Endothelial cell (in vitro differentiated cells): ENCODE measurements around the gene PIP5KL1. TPM values are rescaled to one million over a fixed set of nuclear protein-coding genes. Genes with fewer than 3 reads are reported as not detected.
A peak's percentile ranks its signal among the peaks of the same experiment; 100 is the strongest.

Source experiments
- DNase-seq: peaks from one replicate; pipeline ENCODE4 v3.0.0; 2021; ENCODE audit warnings: low spot score
- H3K27ac Mint-ChIP-seq: one replicate; pipeline ENCODE4 v1.8.0; 2021; ENCODE audit warnings: mixed read lengths, inconsistent platforms; ENCODE audit not compliant: unreplicated experiment
- H3K27me3 Mint-ChIP-seq: one replicate; pipeline ENCODE4 v1.8.0; 2021; ENCODE audit warnings: mild to moderate bottlenecking, moderate library complexity, mixed read lengths, inconsistent platforms; ENCODE audit not compliant: unreplicated experiment
- H3K36me3 Mint-ChIP-seq: one replicate; pipeline ENCODE4 v1.8.0; 2021; ENCODE audit warnings: mild to moderate bottlenecking, low read depth, mixed read lengths, inconsistent platforms; ENCODE audit not compliant: unreplicated experiment
- H3K4me1 Mint-ChIP-seq: one replicate; pipeline ENCODE4 v1.8.0; 2021; ENCODE audit warnings: mild to moderate bottlenecking, mixed read lengths, inconsistent platforms; ENCODE audit not compliant: unreplicated experiment
- H3K4me3 Mint-ChIP-seq: one replicate; pipeline ENCODE4 v1.8.0; 2021; ENCODE audit warnings: mild to moderate bottlenecking, mixed read lengths, inconsistent platforms; ENCODE audit not compliant: unreplicated experiment
- H3K9me3 Mint-ChIP-seq: one replicate; pipeline ENCODE4 v1.8.0; 2021; ENCODE audit warnings: mixed read lengths, inconsistent platforms; ENCODE audit not compliant: unreplicated experiment
- CTCF ChIP-seq: fragments of 200-600 bp; sonication (generic); IDR thresholded peaks from one replicate; pipeline ENCODE4 v1.5.0; 2021; ENCODE audit warnings: antibody characterized with exemption; ENCODE audit not compliant: unreplicated experiment
- total RNA-seq: library from RNA; stranded (reverse); fragmentation: NEBNext Ultra II Directional; extraction: Animal tissue kit (Norgen Biotek cat#: 25700); gene quantifications from one replicate; pipeline ENCODE4 v1.2.1, GENCODE V29; 2021; ENCODE audit not compliant: unreplicated experiment

Gene PIP5KL1
- total RNA-seq, 1 donor from 2014 or later = 2.4 TPM

GRCh38 chr9:127903557-127904475 lies 26.8 kb downstream of the PIP5KL1 start:
- Mint-ChIP-seq H3K36me3 (no peaks in the 10 kb centered on the region), H3K27ac (peak overlapping the region; percentile 76), H3K4me3 (no peak overlapping the region), H3K9me3 (no peaks in the 10 kb centered on the region), H3K4me1 (peaks cover 29% of the 10 kb centered on the region), H3K27me3 (peaks cover 7% of the 10 kb centered on the region)
- no peak for TF ChIP-seq CTCF
- peak; percentile 47 for DNase-seq

DNA sequence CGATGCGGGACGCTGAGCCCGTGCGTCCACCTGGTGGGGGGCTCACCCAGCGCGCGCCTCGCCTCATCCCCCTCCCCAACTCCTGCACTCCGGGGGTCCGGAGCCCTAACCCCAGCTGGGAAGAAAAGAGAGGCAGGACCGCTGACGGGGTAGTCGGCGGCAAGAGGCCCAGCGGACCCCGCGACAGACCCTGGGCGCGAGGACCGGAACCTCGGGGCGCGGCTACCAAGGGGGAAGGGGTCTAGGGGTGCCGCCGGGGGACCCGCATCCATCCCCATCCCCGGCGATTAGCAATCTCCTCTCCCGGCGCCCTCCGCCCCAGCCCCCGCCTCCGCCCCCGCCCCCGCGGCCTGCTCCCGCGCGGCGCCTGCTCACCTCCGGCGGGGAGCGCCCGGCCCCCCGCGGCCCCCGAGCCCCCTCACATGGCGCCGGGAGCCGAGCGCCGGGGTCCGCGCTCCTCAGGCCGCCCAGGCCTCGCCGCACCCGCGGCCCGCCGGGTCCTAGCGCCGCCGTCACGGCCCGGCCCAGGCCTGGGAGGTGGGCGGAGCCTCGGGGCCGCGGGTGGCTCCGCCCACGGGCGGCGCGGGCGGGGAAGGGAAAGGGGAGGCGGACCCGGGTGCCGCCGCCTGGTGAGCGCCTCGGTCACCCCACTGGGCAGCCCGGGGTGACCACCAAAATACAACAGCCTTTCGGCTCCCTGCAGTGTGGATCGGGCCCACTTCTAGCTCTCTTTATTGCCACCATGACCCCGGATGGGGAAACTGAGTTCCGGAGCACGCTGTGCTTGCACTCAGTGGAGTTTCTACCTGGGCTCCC lies 31.2 kb downstream of the PIP5KL1 start, which contains the start of gene ST6GALNAC6:
Gene ST6GALNAC6 (minus strand): TSS at position 476 of the 816 bp plus-strand sequence. CDS start 1,622 bp downstream, outside the sequence.
- peaks cover 18% of the 10 kb centered on the region for H3K36me3 Mint-ChIP-seq
- H3K4me3 Mint-ChIP-seq = peak within 1 kb of the TSS; percentile 93
- peak within 1 kb of the TSS; percentile 52 for H3K27ac Mint-ChIP-seq
- peaks cover 6% of the 10 kb centered on the region for H3K27me3 Mint-ChIP-seq
- TF ChIP-seq CTCF = no peak
- DNase-seq = peak; percentile 83
- no peaks in the 10 kb centered on the region for H3K9me3 Mint-ChIP-seq
- peaks cover 32% of the 10 kb centered on the region for H3K4me1 Mint-ChIP-seq

DNA sequence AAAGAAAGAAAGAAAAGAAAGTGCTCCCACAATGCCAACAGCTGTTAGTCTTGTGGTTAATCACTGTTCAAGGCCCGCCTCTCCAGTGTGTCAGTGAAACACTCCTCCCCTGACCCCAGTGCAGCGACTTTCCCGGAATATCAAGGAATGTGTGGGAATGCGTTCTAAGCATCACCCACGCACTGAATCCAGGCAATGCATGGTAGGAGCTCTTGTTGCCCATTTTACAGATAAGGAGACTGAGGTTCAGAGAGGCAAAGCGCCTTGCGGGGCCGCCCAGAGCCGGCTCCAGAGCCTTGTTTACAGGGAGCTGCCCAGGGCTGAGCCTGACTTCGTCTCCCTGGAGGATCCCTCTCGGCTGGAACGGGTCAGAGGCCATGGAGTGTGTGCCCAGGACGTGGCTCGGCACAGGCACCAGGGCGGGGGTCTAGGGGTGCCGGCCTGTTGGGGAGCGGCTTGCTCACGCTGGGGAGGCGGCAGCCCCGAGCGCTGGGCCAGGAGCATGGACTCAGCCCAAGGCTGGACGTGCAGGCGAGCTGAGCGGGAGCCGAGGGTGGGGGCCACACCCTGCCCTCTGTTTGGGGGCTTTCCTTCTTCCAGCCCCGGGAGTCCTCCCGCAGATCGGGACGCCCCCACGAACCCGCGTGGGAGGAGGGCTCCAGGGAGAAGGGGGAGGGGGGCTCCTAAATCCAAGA lies 32.0 kb downstream of the PIP5KL1 start:
- no peak for DNase-seq
- Mint-ChIP-seq H3K27ac (no peak overlapping the region), H3K36me3 (peaks cover 25% of the 10 kb centered on the region), H3K9me3 (no peaks in the 10 kb centered on the region), H3K27me3 (peaks cover 6% of the 10 kb centered on the region), H3K4me3 (peak overlapping the region; percentile 93), H3K4me1 (peaks cover 24% of the 10 kb centered on the region)
- TF ChIP-seq CTCF = no peak

- no peaks in the 10 kb centered on the region for H3K9me3 Mint-ChIP-seq
- peak; percentile 80 for DNase-seq
- peaks cover 22% of the 10 kb centered on the region for H3K4me1 Mint-ChIP-seq
These were observed 33.3 kb downstream of the PIP5KL1 start for GRCh38 chr9:127897193-127897692.

More at GRCh38 chr9:127897193-127897692, 33.3 kb downstream of the PIP5KL1 start:
- peaks cover 6% of the 10 kb centered on the region for H3K27me3 Mint-ChIP-seq
- H3K4me3 Mint-ChIP-seq = no peak overlapping the region
- no peak for TF ChIP-seq CTCF
- H3K27ac Mint-ChIP-seq = peak overlapping the region; percentile 8
- peaks cover 39% of the 10 kb centered on the region for H3K36me3 Mint-ChIP-seq
